Stimulated activated effector memory CD8-positive, alpha-beta T cell treated with anti-CD3 and anti-CD28 coated beads, Interleukin-12 subunit alpha, Interleukin-12 subunit beta, amount 100 ng/mL, for 72 hours (primary cell): ENCODE results near the gene PIP5KL1.

Source experiments
- ATAC-seq: fragments of 150-1000 bp; cut with Tn5 transposase; 2 replicates; pipeline ENCODE4 v1.10.0; 2021
- DNase-seq, 2 donors: peaks; one replicate each; pipeline ENCODE4 v3.0.0; 2021 to 2022; ENCODE audit warnings: low spot score in 2 of 2
- H3K27ac Mint-ChIP-seq: one replicate; pipeline ENCODE4 v1.8.0; 2022; ENCODE audit warnings: mild to moderate bottlenecking, mixed read lengths
- H3K36me3 Mint-ChIP-seq: one replicate; pipeline ENCODE4 v1.8.0; 2022; ENCODE audit warnings: mild to moderate bottlenecking, mixed read lengths
- H3K4me1 Mint-ChIP-seq: one replicate; pipeline ENCODE4 v1.8.0; 2022; ENCODE audit warnings: mixed read lengths
- H3K4me3 Mint-ChIP-seq: one replicate; pipeline ENCODE4 v1.8.0; 2022; ENCODE audit warnings: mild to moderate bottlenecking, mixed read lengths
- H3K9me3 Mint-ChIP-seq: one replicate; pipeline ENCODE4 v1.8.0; 2022; ENCODE audit warnings: mixed read lengths

PIP5KL1 gene

GRCh38 chr9:127934248-127934647, 3.7 kb upstream of the PIP5KL1 start:
- DNase-seq (no peak), ATAC-seq (no peak)
- Mint-ChIP-seq H3K4me1 (peaks cover 55% of the 10 kb centered on the region), H3K36me3 (peaks cover 60% of the 10 kb centered on the region), H3K4me3 (peak overlapping the region; percentile 34), H3K27ac (peak overlapping the region; percentile 84), H3K9me3 (no peaks in the 10 kb centered on the region)

GRCh38 chr9:127931092-127931881, 710 bp upstream of the PIP5KL1 start:
- H3K36me3 Mint-ChIP-seq: peaks cover 45% of the 10 kb centered on the region
- H3K4me1 Mint-ChIP-seq: peaks cover 44% of the 10 kb centered on the region
- H3K27ac Mint-ChIP-seq: peak overlapping the region; percentile 2

DNA sequence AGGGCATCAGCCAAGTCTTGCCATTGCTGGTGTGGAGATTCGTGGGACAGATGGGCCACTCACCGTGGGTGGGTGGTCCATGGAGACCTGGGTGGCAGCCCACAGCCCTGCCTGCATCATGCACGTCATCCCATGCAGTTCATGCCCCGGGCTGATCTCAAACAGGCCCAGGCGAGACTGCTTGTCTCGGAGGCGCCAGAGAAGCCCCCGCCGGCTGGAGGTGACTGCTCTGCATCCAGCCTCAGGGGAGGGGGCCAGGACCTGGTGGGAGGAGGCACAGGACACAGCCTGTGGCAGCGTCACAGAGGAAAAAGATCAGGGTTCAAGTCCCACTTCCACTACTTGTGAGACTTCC, 975 bp downstream of the PIP5KL1 start:
- peak overlapping the region; percentile 55 for H3K4me3 Mint-ChIP-seq

More at GRCh38 chr9:127931092-127931881, 710 bp upstream of the PIP5KL1 start:
- Mint-ChIP-seq H3K9me3 (no peaks in the 10 kb centered on the region), H3K4me3 (peak overlapping the region; percentile 55)
- DNase-seq (no peak), ATAC-seq (peak; percentile 48)

GRCh38 chr9:127928676-127929624, 1.6 kb downstream of the PIP5KL1 start:
- DNase-seq: no peak
- H3K36me3 Mint-ChIP-seq: peaks cover 25% of the 10 kb centered on the region
- H3K4me1 Mint-ChIP-seq: peaks cover 21% of the 10 kb centered on the region
- H3K9me3 Mint-ChIP-seq: no peaks in the 10 kb centered on the region
- H3K4me3 Mint-ChIP-seq: peak overlapping the region; percentile 55
- ATAC-seq: no peak
- H3K27ac Mint-ChIP-seq: peak overlapping the region; percentile 37

More for the DNA sequence above, 975 bp downstream of the PIP5KL1 start:
- Mint-ChIP-seq H3K9me3 (no peaks in the 10 kb centered on the region), H3K4me1 (peaks cover 27% of the 10 kb centered on the region), H3K27ac (peak overlapping the region; percentile 37), H3K36me3 (peaks cover 30% of the 10 kb centered on the region)
- DNase-seq (no peak), ATAC-seq (no peak)

GRCh38 chr9:127927988-127928675, 2.4 kb downstream of the PIP5KL1 start:
- Mint-ChIP-seq H3K4me1 (peaks cover 21% of the 10 kb centered on the region), H3K27ac (no peak overlapping the region), H3K36me3 (peaks cover 18% of the 10 kb centered on the region), H3K9me3 (no peaks in the 10 kb centered on the region), H3K4me3 (peak overlapping the region; percentile 29)
- no peak for DNase-seq
- no peak for ATAC-seq

DNA sequence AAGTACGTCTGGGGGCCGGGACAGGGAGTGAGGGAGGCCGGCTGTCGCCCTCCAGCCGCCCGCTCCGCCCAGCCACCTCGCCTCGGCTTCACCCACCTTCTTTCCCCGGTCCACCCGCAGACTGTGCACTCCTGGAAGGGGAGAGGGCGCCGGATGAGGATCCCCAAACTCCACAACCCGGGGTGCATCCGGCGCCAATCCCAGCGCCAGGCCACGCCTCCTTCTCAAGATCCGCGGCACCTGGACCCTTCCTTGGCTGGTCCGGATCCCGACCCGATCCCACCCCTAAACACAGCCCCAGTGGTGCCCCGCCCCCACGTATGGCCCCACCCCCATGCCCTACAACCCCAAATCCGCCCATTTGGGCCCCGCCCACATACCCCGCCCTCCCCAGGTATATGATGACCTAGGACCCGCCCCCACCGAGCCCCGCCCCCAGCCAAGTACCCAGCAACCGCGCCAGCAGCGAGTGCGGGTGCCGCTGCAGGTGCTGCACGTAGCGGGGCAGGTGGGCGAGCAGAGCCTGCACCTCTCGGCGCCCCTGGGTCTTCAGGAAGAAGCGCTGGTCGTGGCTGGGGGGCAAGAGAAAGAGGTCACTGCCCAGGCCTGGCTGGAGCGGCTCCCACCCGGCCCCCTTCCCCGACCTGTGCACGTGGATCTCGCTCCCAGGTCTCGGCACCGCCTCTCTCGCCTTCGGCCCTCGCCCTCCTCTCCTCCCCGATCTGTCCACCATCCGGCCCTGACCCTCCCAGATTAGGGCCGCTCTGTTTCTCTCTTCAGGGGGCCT, 3.2 kb downstream of the PIP5KL1 start:
- DNase-seq: peak in 1 of 2 donors; percentile 66
- Mint-ChIP-seq H3K4me1 (peaks cover 21% of the 10 kb centered on the region), H3K36me3 (peaks cover 13% of the 10 kb centered on the region), H3K4me3 (peak overlapping the region; percentile 62), H3K9me3 (no peaks in the 10 kb centered on the region), H3K27ac (no peak overlapping the region)
- peak; percentile 36 for ATAC-seq

GRCh38 chr9:127926906-127927200, 3.7 kb downstream of the PIP5KL1 start:
- peak overlapping the region; percentile 62 for H3K4me3 Mint-ChIP-seq
- ATAC-seq: peak; percentile 4
- H3K9me3 Mint-ChIP-seq: no peaks in the 10 kb centered on the region
- no peak for DNase-seq
- no peak overlapping the region for H3K27ac Mint-ChIP-seq
- peaks cover 22% of the 10 kb centered on the region for H3K4me1 Mint-ChIP-seq
- peaks cover 13% of the 10 kb centered on the region for H3K36me3 Mint-ChIP-seq

DNA sequence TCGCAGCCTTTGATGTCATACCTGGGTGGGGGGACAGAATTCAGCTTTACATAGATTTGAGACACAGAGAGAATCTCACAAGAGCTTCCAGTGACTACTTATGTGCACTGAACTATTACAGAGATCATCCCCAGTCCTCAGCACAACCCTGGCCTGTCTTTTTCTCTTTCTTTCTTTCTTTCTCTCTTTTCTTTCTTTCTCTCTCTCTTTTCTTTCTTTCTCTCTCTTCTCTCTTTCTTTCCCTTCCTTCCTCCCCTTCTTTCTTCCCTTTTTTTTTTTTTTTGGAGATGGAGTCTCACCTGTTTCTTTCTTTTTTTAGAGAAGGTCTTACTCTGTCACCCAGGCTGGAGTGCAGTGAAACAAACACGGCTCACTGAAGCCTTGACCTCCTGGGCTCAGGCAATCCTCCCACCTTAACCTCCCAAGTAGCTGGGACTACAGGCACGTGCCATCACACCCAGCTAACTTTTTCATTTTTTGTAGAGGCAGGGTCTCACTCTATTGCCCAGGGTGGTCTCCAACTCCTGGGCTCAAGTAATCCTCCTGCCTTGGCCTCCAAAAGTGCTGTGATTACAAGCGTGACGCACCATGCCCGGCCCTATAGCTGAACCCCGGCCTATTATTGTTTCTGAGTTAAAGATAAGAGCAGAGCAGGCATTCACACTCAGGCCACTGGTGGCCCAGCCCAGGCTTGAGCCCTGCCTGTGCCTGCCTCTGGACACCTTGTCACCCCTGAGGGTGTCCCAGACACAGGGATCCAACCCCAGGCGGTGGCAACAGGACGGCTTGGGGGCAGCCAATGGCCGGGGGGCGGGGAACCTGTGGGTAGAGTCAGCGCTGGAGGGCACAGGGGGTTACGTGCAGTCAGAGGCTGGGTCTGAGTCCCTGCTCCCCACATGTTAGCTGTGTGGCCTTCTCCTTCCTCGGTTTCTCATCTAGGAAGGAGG, 4.3 kb downstream of the PIP5KL1 start:
- Mint-ChIP-seq H3K4me3 (peak overlapping the region; percentile 62), H3K4me1 (peaks cover 22% of the 10 kb centered on the region), H3K9me3 (no peaks in the 10 kb centered on the region), H3K36me3 (peaks cover 8% of the 10 kb centered on the region), H3K27ac (peak overlapping the region; percentile 68)
- DNase-seq (no peak), ATAC-seq (no peak)

DNA sequence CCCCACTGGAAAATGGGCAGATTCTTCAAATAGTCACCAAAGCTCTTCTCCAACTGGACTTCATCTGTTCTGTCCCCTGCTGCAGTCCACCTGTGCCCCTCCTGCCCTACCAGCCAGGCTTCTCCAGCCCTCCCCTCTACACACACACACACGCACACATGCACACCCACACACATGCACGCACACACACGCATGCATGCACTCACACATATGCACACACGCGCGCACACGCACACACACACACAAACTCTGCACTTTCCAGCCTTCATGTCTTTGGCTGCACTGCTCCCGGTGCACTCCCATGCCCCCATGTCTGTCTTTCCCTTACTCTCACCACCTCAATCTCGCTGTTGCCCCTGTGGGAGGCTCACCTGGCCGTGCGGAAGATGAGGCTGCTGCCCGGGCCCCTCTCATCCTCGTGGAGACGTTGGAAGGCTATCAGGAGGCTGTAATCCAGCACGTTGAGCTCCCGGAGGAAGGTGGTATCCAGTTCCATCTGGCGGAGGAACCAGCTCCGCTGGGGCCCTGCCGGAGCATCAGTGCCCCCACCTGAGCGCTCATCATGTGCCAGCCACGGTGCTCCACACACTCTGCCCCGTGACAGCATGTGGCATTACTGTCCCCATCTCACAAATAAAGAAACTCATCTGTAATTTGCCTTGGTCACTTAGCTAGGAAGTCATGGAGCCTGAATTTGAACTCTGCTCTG, 5.7 kb downstream of the PIP5KL1 start:
- DNase-seq (no peak), ATAC-seq (no peak)
- Mint-ChIP-seq H3K9me3 (no peaks in the 10 kb centered on the region), H3K4me3 (no peak overlapping the region), H3K36me3 (peaks cover 6% of the 10 kb centered on the region), H3K27ac (no peak overlapping the region), H3K4me1 (peaks cover 22% of the 10 kb centered on the region)

- Mint-ChIP-seq H3K36me3 (peaks cover 5% of the 10 kb centered on the region), H3K27ac (no peak overlapping the region), H3K9me3 (no peaks in the 10 kb centered on the region), H3K4me1 (peaks cover 25% of the 10 kb centered on the region), H3K4me3 (no peak overlapping the region)
- DNase-seq: no peak
- ATAC-seq: no peak
Observed at GRCh38 chr9:127923771-127924170, 6.8 kb downstream of the PIP5KL1 start.

DNA sequence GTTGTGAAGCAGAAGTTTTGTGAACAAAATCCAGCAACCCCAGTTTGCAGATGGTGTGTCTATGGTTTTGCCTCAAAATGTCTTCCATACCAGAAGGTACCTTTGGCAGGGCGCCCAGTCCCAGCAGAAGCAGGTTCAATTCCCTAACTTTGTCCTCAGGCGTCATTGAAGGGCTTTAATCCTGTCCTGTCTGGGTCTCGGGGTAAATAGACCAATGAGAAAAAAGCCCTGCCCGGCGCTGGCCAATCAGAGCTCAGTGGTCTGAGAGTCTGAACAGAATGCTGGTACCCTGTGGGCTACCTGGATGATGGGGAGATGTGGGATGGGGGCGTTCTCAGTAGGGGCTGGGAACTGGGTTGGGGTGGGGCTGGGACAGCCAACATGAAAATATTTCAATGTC, 7.5 kb downstream of the PIP5KL1 start:
- no peak for ATAC-seq
- no peaks in the 10 kb centered on the region for H3K9me3 Mint-ChIP-seq
- no peak overlapping the region for H3K4me3 Mint-ChIP-seq
- H3K36me3 Mint-ChIP-seq: no peaks in the 10 kb centered on the region
- no peak overlapping the region for H3K27ac Mint-ChIP-seq
- peaks cover 29% of the 10 kb centered on the region for H3K4me1 Mint-ChIP-seq
- DNase-seq: no peak

- peak; percentile 60 for ATAC-seq
- Mint-ChIP-seq H3K27ac (peak overlapping the region; percentile 71), H3K4me1 (peaks cover 40% of the 10 kb centered on the region), H3K36me3 (no peaks in the 10 kb centered on the region), H3K4me3 (peak overlapping the region; percentile 58), H3K9me3 (no peaks in the 10 kb centered on the region)
- peak; percentile 88 to 94 for DNase-seq
Observed at GRCh38 chr9:127921557-127922120, 8.9 kb downstream of the PIP5KL1 start.

DNA sequence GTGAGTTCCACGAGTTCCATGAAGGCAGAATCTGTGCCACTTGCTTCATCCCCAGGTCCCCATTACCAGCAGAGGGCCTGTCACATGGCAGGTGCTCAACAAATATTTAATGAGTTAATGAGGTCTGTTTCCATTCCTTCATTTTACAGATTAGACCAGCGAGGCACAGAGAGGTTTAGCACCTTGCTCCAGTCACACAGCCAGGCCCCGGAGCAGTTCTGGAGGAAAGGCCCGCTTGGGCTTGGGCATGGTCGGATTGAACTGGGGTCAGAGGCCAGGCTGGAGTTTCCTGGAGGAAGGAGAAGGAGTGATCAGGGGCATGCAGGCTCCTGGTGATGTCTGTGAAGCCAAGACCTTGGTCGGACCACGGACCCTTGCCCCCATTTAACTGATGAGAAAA, 9.8 kb downstream of the PIP5KL1 start:
- Mint-ChIP-seq H3K9me3 (no peaks in the 10 kb centered on the region), H3K4me3 (no peak overlapping the region), H3K36me3 (no peaks in the 10 kb centered on the region), H3K27ac (no peak overlapping the region), H3K4me1 (peaks cover 44% of the 10 kb centered on the region)
- ATAC-seq (no peak), DNase-seq (no peak)
